ENCODE results near the gene TRAF3IP1.
"Not testable (repeated sequence)": the region's sequence is repeated elsewhere in the genome, so short reads cannot be mapped to it uniquely, and the experiment has no call there.

GRCh38 chr2:238273433-238273832 lies 46.9 kb upstream of the TRAF3IP1 start:
- not testable (repeated sequence) for TF ChIP-seq POLR2A (IDR thresholded peaks at IDR 0.05; ENCODE audit: extremely low read depth, insufficient read length); CTCF (IDR thresholded peaks at IDR 0.05; ENCODE audit: low read depth, low read length); MYC (IDR thresholded peaks at IDR 0.05; ENCODE audit: low read depth, low read length)

All from NB4 (cell line).